ENCODE results near the gene CELSR2. TPM values are rescaled to one million over a fixed set of nuclear protein-coding genes. Genes with fewer than 3 reads are reported as not detected.

The CELSR2 gene
- 1 to 10 TPM; 1.1 to 1.2 TPM for total RNA-seq

- H3K4me1 Mint-ChIP-seq (ENCODE audit: low read depth) = peaks cover 3% of the 10 kb centered on the region
- peak; percentile 60 for DNase-seq
- H3K27me3 Mint-ChIP-seq (ENCODE audit: low read depth) = no peaks in the 10 kb centered on the region
- CTCF ChIA-PET = interaction anchor here (0.8 to 2.0 kb wide), 2 partner anchors 12 to 283 kb away, joined by 3 to 5 read pairs; no protein-coding TSS in a partner anchor
- no peaks in the 10 kb centered on the region for H3K36me3 Mint-ChIP-seq (ENCODE audit: low read depth)
- H3K4me3 Mint-ChIP-seq = peak within 1 kb of the TSS; percentile 49
- intact Hi-C loops (cut with micrococcal nuclease) = loop anchor here (1.0 to 10.0 kb wide), 4 partner anchors 9 to 236 kb away; partner anchors contain the start of gene ATXN7L2
- H3K27ac Mint-ChIP-seq = no peak within 1 kb of the TSS
- H3K9me3 Mint-ChIP-seq = no peaks in the 10 kb centered on the region
Measured at GRCh38 chr1:109248797-109249629, at the start of gene CELSR2. TSS of gene CELSR2 (plus strand) at chr1:109249539. CDS start at chr1:109250080, 541 bp downstream.

GRCh38 chr1:109199710-109200109 is 49.6 kb upstream of the CELSR2 start:
- CTCF ChIA-PET = interaction anchor here (0.6 to 1.5 kb wide), 6 partner anchors 14 to 426 kb away, joined by 3 to 10 read pairs (median 3); partner anchors contain the start of gene SORT1
- H3K4me1 Mint-ChIP-seq (ENCODE audit: low read depth) = peaks cover 17% of the 10 kb centered on the region
- peak; percentile 37 for DNase-seq
- H3K27ac Mint-ChIP-seq = no peak overlapping the region
- H3K36me3 Mint-ChIP-seq (ENCODE audit: low read depth) = no peaks in the 10 kb centered on the region
- no peaks in the 10 kb centered on the region for H3K27me3 Mint-ChIP-seq (ENCODE audit: low read depth)
- no peak overlapping the region for H3K4me3 Mint-ChIP-seq
- intact Hi-C loops (cut with micrococcal nuclease) = no loop called here
- no peaks in the 10 kb centered on the region for H3K9me3 Mint-ChIP-seq

GRCh38 chr1:109201123-109201703 is 48.1 kb upstream of the CELSR2 start:
- Mint-ChIP-seq H3K4me1 (ENCODE audit: low read depth) (peaks cover 17% of the 10 kb centered on the region), H3K27ac (no peak overlapping the region), H3K4me3 (no peak overlapping the region), H3K27me3 (ENCODE audit: low read depth) (no peaks in the 10 kb centered on the region), H3K9me3 (no peaks in the 10 kb centered on the region), H3K36me3 (ENCODE audit: low read depth) (no peaks in the 10 kb centered on the region)
- intact Hi-C loops (cut with micrococcal nuclease) = loop anchor here (1.0 kb wide), 7 partner anchors 12 to 331 kb away; partner anchors contain the start of genes CELSR2, PSRC1 and SARS1
- CTCF ChIA-PET = interaction anchor here (0.6 to 1.6 kb wide), 13 partner anchors 11 to 331 kb away, joined by 3 to 14 read pairs (median 4); partner anchors contain the start of gene SORT1
- DNase-seq = peak; percentile 86

GRCh38 chr1:109204484-109204883 is 44.9 kb upstream of the CELSR2 start:
- H3K9me3 Mint-ChIP-seq = no peaks in the 10 kb centered on the region
- peaks cover 9% of the 10 kb centered on the region for H3K4me1 Mint-ChIP-seq (ENCODE audit: low read depth)
- H3K36me3 Mint-ChIP-seq (ENCODE audit: low read depth) = no peaks in the 10 kb centered on the region
- no peak overlapping the region for H3K4me3 Mint-ChIP-seq
- CTCF ChIA-PET = interaction anchor here (2.5 kb wide), 1 partner anchor 328 kb away, joined by 7 read pairs; no protein-coding TSS in a partner anchor
- DNase-seq = no peak
- H3K27me3 Mint-ChIP-seq (ENCODE audit: low read depth) = no peaks in the 10 kb centered on the region
- H3K27ac Mint-ChIP-seq = no peak overlapping the region
- intact Hi-C loops (cut with micrococcal nuclease) = no loop called here

DNA sequence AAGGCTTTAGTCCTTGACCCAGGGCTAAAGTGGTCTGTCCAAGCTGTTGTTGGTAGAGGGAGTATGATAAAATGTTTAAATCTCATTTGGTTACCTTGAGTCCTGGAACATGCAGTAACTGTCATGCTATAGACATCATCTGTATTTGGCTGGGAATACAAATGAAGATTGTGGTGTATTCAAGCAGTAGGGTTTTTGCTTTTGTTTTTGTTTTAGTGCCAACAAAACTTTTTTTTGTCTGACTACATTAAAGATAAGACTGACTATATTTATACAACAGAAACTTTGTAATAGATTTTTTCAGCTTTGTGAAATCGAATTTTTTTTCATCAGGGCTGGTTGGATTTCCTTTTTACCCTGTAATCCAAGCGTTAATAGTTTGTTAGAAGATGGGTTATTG is 43.0 kb upstream of the CELSR2 start:
- Mint-ChIP-seq H3K27ac (no peak overlapping the region), H3K4me3 (no peak overlapping the region), H3K36me3 (ENCODE audit: low read depth) (no peaks in the 10 kb centered on the region), H3K4me1 (ENCODE audit: low read depth) (peaks cover 2% of the 10 kb centered on the region), H3K27me3 (ENCODE audit: low read depth) (no peaks in the 10 kb centered on the region), H3K9me3 (no peaks in the 10 kb centered on the region)
- CTCF ChIA-PET = interaction anchor here (0.6 to 1.1 kb wide), 3 partner anchors 34 to 188 kb away, joined by 3 to 5 read pairs (median 4); no protein-coding TSS in a partner anchor
- intact Hi-C loops (cut with micrococcal nuclease) = no loop called here
- no peak for DNase-seq

DNA sequence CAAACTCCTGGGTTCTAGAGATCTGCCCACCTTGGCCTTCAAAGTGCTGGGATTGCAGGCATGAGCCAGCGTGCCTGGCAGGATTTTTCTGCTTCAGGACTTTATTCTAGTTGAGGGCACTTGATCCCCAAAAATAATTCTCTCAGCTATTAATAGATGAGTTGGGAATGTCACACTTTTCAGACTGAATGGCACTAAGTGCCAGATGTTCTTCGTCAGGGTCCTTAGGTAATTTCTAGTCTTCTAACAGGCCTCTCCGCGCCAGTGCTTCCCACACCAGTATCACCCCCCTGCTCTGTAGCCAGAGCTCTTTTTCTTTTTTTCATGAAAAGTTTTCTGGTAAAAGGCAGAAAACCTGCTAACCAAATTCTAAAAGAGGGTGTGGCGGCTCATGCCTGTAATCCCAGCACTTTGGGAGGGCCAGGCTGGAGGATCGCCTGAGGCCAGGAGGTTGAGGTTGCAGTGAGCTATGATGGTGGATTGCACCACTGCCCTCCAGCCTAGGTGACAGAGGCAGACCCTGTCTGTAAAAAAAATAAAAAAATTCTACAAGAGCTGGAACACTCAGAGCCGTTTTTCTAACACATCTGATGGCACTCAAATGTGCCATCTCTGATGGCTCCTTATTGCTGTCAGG is 41.8 kb upstream of the CELSR2 start:
- no peaks in the 10 kb centered on the region for H3K36me3 Mint-ChIP-seq (ENCODE audit: low read depth)
- no peaks in the 10 kb centered on the region for H3K27me3 Mint-ChIP-seq (ENCODE audit: low read depth)
- intact Hi-C loops (cut with micrococcal nuclease) = no loop called here
- H3K4me1 Mint-ChIP-seq (ENCODE audit: low read depth) = no peaks in the 10 kb centered on the region
- no peak overlapping the region for H3K4me3 Mint-ChIP-seq
- CTCF ChIA-PET = interaction anchor here (0.7 kb wide), 1 partner anchor 205 kb away, joined by 5 read pairs; no protein-coding TSS in a partner anchor
- no peak for DNase-seq
- no peaks in the 10 kb centered on the region for H3K9me3 Mint-ChIP-seq
- H3K27ac Mint-ChIP-seq = no peak overlapping the region

GRCh38 chr1:109208394-109208793 is 40.9 kb upstream of the CELSR2 start:
- no peak overlapping the region for H3K27ac Mint-ChIP-seq
- CTCF ChIA-PET = no interaction called here
- DNase-seq = no peak
- H3K9me3 Mint-ChIP-seq = no peaks in the 10 kb centered on the region
- H3K4me1 Mint-ChIP-seq (ENCODE audit: low read depth) = no peaks in the 10 kb centered on the region
- no peaks in the 10 kb centered on the region for H3K27me3 Mint-ChIP-seq (ENCODE audit: low read depth)
- no peaks in the 10 kb centered on the region for H3K36me3 Mint-ChIP-seq (ENCODE audit: low read depth)
- intact Hi-C loops (cut with micrococcal nuclease) = no loop called here
- no peak overlapping the region for H3K4me3 Mint-ChIP-seq

GRCh38 chr1:109208836-109209463 is 40.4 kb upstream of the CELSR2 start:
- Mint-ChIP-seq H3K4me3 (no peak overlapping the region), H3K4me1 (ENCODE audit: low read depth) (no peaks in the 10 kb centered on the region)

GRCh38 chr1:109210058-109210457 is 39.3 kb upstream of the CELSR2 start:
- intact Hi-C loops (cut with micrococcal nuclease) = loop anchor here (5.0 kb wide), 1 partner anchor 412 kb away; no protein-coding TSS in a partner anchor
- peaks cover 11% of the 10 kb centered on the region for H3K36me3 Mint-ChIP-seq (ENCODE audit: low read depth)
- peaks cover 3% of the 10 kb centered on the region for H3K4me1 Mint-ChIP-seq (ENCODE audit: low read depth)
- no peaks in the 10 kb centered on the region for H3K9me3 Mint-ChIP-seq
- no peak overlapping the region for H3K27ac Mint-ChIP-seq
- H3K4me3 Mint-ChIP-seq = no peak overlapping the region
- CTCF ChIA-PET = no interaction called here
- H3K27me3 Mint-ChIP-seq (ENCODE audit: low read depth) = no peaks in the 10 kb centered on the region
- no peak for DNase-seq

More at GRCh38 chr1:109208836-109209463, 40.4 kb upstream of the CELSR2 start:
- no peaks in the 10 kb centered on the region for H3K36me3 Mint-ChIP-seq (ENCODE audit: low read depth)
- H3K9me3 Mint-ChIP-seq = no peaks in the 10 kb centered on the region
- H3K27ac Mint-ChIP-seq = no peak overlapping the region
- H3K27me3 Mint-ChIP-seq (ENCODE audit: low read depth) = no peaks in the 10 kb centered on the region
- no peak for DNase-seq
- intact Hi-C loops (cut with micrococcal nuclease) = no loop called here
- CTCF ChIA-PET = no interaction called here

GRCh38 chr1:109213345-109213823 is 36.0 kb upstream of the CELSR2 start:
- CTCF ChIA-PET = interaction anchor here (1.2 to 2.3 kb wide), 5 partner anchors 12 to 319 kb away, joined by 3 to 13 read pairs (median 4); partner anchors contain the start of gene TMEM167B
- no peak for DNase-seq
- peaks cover 39% of the 10 kb centered on the region for H3K36me3 Mint-ChIP-seq (ENCODE audit: low read depth)
- intact Hi-C loops (cut with micrococcal nuclease) = loop anchor here (1.0 to 5.0 kb wide), 4 partner anchors 12 to 409 kb away; partner anchors contain the start of genes CLCC1 and PSRC1
- H3K27ac Mint-ChIP-seq = peak overlapping the region; percentile 70
- peak overlapping the region; percentile 100 for H3K4me3 Mint-ChIP-seq
- H3K9me3 Mint-ChIP-seq = no peaks in the 10 kb centered on the region
- H3K27me3 Mint-ChIP-seq (ENCODE audit: low read depth) = no peaks in the 10 kb centered on the region
- peaks cover 21% of the 10 kb centered on the region for H3K4me1 Mint-ChIP-seq (ENCODE audit: low read depth)
